Measurements from ENCODE around the gene IL17RA.

IL17RA gene

GRCh38 chr22:17106161-17106784 lies 21.5 kb downstream of the IL17RA start:
- DNase-seq = no peak

- DNase-seq = no peak
These were observed 22.2 kb downstream of the IL17RA start for GRCh38 chr22:17106785-17107546.

GRCh38 chr22:17107547-17107810 lies 22.7 kb downstream of the IL17RA start:
- DNase-seq = no peak

GRCh38 chr22:17108256-17109112 lies 23.7 kb downstream of the IL17RA start:
- DNase-seq = no peak

- no peak for DNase-seq
These were observed 24.5 kb downstream of the IL17RA start for GRCh38 chr22:17109113-17109865.

- no peak for DNase-seq
These were observed 25.2 kb downstream of the IL17RA start for GRCh38 chr22:17109976-17110375.

GRCh38 chr22:17110791-17111550 lies 26.2 kb downstream of the IL17RA start:
- no peak for DNase-seq

- DNase-seq = no peak
These were observed 27.8 kb downstream of the IL17RA start for GRCh38 chr22:17112491-17113042.

GRCh38 chr22:17113600-17113999 lies 28.8 kb downstream of the IL17RA start:
- no peak for DNase-seq

GRCh38 chr22:17114173-17114897 lies 29.5 kb downstream of the IL17RA start:
- no peak for DNase-seq

- no peak for DNase-seq
These were observed 30.1 kb downstream of the IL17RA start for GRCh38 chr22:17114898-17115235.

- no peak for DNase-seq
These were observed 30.4 kb downstream of the IL17RA start for GRCh38 chr22:17115236-17115635.

GRCh38 chr22:17115945-17116565 lies 31.3 kb downstream of the IL17RA start:
- DNase-seq = no peak

- no peak for DNase-seq
These were observed 32.0 kb downstream of the IL17RA start for GRCh38 chr22:17116572-17117330.

GRCh38 chr22:17117400-17117799 lies 32.6 kb downstream of the IL17RA start:
- no peak for DNase-seq

- peak; percentile 28 for DNase-seq
These were observed 33.1 kb downstream of the IL17RA start for GRCh38 chr22:17117890-17118289.

- DNase-seq = no peak
These were observed 33.5 kb downstream of the IL17RA start for GRCh38 chr22:17118342-17118741.

GRCh38 chr22:17119481-17120202 lies 34.8 kb downstream of the IL17RA start:
- no peak for DNase-seq

- DNase-seq = peak; percentile 59
These were observed 35.5 kb downstream of the IL17RA start for GRCh38 chr22:17120281-17120680.
